GM18519 (cell line): ENCODE data around the gene ICAM4.

Experiments
- ATAC-seq: cut with Tn5 transposase; IDR thresholded peaks from one replicate; pipeline ENCODE4 v1.9.1; 2021; ENCODE audit warnings: mild to moderate bottlenecking, moderate library complexity; ENCODE audit not compliant: unreplicated experiment, low FRiP score

The ICAM4 gene

GRCh38 chr19:10289836-10290356 lies 3.1 kb downstream of the ICAM4 start, which contains the start of gene ICAM5:
Gene ICAM5 (plus strand): TSS chr19:10289952. CDS start chr19:10290044, 92 bp downstream.
- ATAC-seq = no peak

DNA sequence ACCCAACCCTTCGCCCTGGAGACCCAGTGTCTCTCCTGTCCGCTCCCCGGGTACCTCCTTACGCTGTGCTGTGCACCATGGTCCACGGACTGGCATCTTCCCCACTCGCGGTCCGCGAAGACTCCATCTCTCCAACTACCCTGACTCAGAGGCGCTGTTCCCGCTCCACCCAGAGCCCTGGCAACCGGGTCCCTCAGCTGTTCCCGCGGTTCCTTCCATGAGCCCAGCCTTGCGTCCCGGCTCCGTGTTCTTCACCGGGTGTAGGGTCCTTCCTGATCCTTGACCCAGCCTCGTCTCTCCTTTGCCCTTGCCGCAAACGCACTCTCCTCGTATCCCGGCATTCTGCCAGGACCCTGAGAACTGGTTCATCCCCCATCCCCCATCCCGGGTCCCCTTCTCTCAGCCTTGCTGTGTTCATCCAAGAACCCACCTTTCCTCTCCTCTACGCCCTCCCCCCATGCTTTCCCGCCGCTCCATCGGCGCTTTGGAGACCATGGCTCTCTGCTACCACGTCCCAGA lies 3.7 kb downstream of the ICAM4 start:
- no peak for ATAC-seq

GRCh38 chr19:10290876-10291553 lies 4.3 kb downstream of the ICAM4 start:
- ATAC-seq = no peak

GRCh38 chr19:10291554-10292205 lies 4.9 kb downstream of the ICAM4 start:
- ATAC-seq = no peak

DNA sequence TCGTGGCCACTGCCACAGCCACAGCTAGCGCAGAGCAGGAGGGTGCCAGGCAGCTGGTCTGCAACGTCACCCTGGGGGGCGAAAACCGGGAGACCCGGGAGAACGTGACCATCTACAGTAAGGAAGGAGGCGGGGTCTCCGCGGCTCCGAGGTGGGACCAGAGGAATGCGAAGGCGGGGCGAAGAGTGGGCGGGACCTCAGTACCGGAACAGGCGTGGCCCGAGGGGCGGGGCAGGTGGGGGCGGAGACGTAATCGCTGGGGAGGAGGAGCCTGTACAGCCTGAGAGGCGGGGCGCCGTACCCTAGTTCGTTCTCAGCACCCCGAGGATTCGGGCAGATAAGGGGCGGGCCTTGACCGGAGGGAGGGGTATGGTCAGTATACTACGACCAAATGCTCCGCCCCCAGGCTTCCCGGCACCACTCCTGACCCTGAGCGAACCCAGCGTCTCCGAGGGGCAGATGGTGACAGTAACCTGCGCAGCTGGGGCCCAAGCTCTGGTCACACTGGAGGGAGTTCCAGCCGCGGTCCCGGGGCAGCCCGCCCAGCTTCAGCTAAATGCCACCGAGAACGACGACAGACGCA lies 5.5 kb downstream of the ICAM4 start:
- ATAC-seq = no peak

DNA sequence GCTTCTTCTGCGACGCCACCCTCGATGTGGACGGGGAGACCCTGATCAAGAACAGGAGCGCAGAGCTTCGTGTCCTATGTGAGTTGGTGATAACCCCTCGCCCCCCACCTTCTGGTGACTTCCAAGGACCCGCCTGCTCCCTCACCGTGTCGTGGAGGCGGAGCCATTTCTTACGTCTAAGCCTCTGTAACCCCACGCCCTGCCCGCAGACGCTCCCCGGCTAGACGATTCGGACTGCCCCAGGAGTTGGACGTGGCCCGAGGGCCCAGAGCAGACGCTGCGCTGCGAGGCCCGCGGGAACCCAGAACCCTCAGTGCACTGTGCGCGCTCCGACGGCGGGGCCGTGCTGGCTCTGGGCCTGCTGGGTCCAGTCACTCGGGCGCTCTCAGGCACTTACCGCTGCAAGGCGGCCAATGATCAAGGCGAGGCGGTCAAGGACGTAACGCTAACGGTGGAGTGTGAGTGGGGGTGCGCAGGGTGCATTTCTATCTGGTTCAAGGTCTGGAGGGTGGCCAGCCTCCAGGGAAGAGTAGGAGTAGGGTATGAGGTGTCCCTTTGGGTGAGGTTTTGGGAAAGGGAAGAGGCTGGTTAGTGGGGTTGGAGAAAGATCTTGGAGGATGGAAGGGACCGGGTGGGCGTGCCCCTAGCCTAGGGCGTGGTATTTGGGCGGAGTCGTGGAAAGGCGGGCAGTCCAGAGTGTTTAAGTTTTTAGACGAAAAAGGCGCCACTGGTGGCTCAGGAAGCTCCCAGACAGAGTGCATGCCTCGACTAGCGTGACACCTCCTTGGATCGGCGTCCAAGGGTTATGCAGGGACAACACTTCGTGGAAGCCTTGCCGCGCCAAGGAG lies 6.3 kb downstream of the ICAM4 start:
- no peak for ATAC-seq

- ATAC-seq = no peak
These were observed 7.0 kb downstream of the ICAM4 start for GRCh38 chr19:10293637-10294367.

DNA sequence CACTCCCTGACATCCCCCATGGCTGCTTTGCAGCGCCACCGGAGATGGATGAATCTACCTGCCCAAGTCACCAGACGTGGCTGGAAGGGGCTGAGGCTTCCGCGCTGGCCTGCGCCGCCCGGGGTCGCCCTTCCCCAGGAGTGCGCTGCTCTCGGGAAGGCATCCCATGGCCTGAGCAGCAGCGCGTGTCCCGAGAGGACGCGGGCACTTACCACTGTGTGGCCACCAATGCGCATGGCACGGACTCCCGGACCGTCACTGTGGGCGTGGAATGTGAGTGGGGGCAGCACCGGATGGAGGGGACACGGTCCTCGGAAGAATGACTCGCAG lies 7.6 kb downstream of the ICAM4 start:
- ATAC-seq = no peak

GRCh38 chr19:10295305-10295846 lies 8.6 kb downstream of the ICAM4 start:
- no peak for ATAC-seq

GRCh38 chr19:10295847-10296591 lies 9.3 kb downstream of the ICAM4 start:
- ATAC-seq = no peak

DNA sequence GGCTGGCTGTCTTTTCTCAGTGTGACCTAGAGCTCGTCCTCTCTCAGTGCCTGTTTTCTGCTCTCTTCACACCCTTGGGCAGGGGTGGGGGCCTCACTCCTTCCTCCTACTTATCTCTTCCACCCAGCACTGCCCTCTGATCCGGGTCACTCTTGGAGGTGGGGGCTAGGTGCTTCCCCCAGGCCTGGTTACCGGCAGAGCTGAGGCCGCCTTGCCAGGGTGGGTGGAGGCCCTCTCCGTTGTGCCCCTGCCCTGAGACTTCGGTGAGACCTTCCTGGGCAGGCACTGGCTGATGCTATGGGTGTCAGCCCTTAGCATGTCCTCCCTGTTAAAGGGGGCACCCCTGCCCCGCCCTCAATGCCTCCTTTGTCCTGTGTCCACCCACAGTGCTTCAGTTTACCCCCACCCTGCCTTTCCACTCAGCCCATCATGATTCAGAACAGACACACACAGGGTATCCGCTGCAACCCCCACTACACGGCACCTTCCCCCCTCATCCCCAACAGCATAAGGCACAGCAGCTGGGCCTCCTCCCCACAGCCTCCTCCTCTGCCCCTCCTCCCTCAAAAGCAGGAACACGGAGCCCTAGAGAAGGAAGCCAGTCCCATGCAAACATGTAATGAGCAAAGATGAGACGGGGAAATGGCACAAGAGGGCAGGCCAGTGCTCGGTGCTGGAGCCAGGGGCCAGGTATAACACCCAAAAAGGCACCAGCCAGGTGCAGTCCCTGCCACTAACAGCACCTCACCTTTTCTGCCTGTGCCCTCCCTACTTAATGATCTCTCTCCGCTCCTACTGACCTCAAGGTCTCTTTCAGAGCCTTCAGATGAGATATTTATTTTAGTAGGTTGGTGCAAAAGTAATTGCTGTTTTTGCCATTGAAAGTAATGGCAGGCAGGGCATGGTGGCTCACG lies 13.0 kb downstream of the ICAM4 start:
- no peak for ATAC-seq

- ATAC-seq = no peak
These were observed 18.5 kb downstream of the ICAM4 start for GRCh38 chr19:10305139-10305806.

- no peak for ATAC-seq
These were observed 19.6 kb downstream of the ICAM4 start for GRCh38 chr19:10306327-10306726.

DNA sequence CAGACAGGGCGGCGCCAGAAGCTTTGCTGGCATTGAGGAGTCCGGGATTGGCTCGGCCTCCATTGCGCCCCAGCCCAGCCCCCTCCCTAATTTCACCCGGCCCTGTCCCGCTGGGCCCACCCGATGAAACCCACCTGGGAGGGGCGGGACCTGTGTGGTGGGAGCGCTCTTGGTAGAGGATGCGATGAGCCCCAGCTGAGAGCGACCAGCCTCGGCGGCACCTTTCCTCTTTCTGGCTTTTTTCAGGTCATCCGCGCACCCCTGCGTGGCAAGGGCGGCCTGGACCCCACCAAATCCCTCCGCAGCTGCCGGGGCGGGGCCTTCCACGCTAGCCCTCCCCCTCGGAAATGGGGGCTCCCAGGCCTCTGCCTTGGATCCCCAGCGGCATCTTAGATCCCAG lies 22.7 kb downstream of the ICAM4 start, which contains the start of gene ZGLP1:
Gene ZGLP1 (minus strand): TSS at position 393 of the 400 bp plus-strand sequence.
- no peak for ATAC-seq

GRCh38 chr19:10315335-10316214 lies 28.8 kb downstream of the ICAM4 start, which contains the start of gene FDX2:
Gene FDX2 (minus strand): TSS chr19:10316015. CDS start chr19:10315996, 19 bp downstream.
- no peak for ATAC-seq
